GM21515 (cell line): Measurements from ENCODE around the gene PEAR1.
"Not testable (repeated sequence)": the region's sequence is repeated elsewhere in the genome, so short reads cannot be mapped to it uniquely, and the experiment has no call there.

Experiments
- ATAC-seq: cut with Tn5 transposase; IDR thresholded peaks from one replicate; pipeline ENCODE4 v1.9.1; 2021; ENCODE audit not compliant: unreplicated experiment

The PEAR1 gene

DNA sequence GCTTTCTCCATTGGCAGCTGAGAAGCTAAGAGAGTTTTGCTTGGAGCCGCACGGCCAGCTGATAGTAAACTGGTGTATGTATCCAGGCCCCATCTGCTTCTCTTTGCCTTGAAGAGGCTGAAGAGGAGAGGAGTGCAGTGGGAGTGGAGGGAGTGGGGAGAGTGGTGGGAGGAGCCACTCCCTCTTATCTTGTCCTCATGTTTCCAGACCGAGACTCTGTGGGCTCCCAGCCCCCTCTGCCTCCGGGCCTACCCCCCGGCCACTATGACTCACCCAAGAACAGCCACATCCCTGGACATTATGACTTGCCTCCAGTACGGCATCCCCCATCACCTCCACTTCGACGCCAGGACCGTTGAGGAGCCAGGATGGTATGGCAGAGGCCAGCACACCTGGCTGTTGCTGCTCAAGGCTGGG lies 20.9 kb downstream of the PEAR1 start:
- no peak for ATAC-seq

DNA sequence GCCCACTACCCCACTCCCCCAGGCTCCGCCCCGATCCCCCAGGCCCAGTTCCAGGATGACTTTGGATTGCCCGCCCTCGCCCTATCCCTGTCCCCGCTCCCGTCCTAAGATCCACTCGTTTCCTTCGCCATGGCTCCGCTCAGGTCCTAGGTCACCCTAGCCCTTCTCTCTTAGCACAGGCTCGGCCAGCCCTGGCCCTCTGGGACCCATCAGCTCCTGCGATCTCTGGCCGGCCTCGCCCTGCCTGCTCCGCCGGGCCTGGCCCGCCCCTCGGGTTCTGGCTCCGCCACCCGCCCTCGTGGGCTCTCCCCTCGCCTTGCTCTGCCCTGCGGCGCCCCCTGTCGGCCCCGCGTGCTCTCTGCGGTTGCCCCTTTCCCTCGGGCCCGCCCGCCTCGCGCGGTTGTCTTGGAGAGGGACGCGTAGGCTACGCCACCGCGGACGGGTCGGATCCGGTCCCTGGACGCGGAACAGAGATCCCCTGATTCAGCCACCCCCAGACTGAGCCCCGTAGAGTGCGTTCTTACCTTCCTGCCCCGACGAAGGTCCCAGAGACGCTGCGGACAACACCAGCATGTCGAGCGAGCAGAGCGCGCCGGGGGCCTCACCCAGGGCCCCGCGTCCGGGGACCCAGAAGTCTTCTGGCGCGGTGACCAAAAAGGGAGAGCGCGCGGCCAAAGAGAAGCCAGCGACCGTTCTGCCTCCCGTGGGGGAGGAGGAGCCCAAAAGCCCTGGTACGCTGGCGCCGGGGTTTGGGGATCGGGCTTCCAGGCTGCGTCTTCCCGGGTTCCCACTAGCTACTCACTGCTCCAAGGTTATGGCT lies 26.9 kb downstream of the PEAR1 start, which contains the start of gene LRRC71:
Gene LRRC71, plus strand, starts transcription at position 400 of the 820 bp plus-strand sequence. Its CDS starts 172 bp downstream, at position 572.
- no peak for ATAC-seq

DNA sequence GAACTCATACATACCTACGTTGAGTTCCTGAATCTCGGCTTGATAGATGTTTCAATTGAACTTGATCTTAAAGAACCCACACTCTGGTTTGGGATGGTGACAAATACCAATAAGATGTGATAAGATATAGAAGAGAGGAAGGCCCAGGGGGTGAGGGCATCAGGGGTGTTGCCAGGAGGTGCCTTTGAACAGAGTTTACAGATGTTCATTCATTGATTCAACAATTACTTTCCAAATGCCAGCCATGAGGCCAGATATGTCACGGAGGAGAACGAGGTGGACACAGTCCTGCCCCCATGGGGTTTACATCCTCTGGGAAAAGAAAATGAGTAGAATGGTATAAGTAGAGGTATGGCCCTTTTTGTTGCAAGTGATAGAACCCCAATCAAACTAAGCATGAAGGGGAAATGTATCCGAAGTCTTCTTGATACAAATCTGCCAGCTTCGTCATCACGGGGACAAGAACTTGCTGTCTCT lies 27.6 kb downstream of the PEAR1 start:
- ATAC-seq: no peak

DNA sequence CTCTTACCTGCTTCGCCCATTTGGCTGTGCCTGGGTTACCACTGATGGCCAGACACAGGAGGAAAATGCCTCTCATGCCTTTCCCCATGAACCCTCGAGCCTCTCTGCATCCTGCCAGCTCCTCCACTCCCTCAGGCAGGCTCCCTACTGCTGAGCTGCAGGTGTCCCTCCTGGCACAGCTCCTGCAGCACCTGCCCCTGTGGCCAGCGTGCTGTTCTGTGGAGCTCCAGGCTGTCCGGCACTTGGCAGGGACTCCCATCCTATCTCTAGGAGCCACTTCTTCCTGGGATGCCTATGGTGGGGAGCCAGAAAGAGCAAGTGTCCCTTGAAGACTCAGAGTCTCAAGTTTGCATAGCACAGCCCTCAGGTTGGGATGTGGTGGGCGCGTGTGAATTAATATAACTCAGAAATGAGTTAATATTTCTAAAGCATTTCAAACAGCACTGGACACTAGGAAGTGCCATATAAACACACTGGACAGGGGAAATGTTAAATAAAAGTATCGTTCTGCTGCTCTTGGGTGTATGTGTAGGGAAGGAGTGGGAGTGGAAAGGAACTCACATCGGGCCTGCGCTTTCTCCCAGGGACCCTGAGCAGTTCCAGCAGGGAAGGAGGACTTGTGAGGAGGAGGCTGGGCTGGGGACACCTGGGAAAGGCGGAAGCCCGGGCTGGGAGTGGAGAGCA lies 29.6 kb downstream of the PEAR1 start:
- no peak for ATAC-seq

DNA sequence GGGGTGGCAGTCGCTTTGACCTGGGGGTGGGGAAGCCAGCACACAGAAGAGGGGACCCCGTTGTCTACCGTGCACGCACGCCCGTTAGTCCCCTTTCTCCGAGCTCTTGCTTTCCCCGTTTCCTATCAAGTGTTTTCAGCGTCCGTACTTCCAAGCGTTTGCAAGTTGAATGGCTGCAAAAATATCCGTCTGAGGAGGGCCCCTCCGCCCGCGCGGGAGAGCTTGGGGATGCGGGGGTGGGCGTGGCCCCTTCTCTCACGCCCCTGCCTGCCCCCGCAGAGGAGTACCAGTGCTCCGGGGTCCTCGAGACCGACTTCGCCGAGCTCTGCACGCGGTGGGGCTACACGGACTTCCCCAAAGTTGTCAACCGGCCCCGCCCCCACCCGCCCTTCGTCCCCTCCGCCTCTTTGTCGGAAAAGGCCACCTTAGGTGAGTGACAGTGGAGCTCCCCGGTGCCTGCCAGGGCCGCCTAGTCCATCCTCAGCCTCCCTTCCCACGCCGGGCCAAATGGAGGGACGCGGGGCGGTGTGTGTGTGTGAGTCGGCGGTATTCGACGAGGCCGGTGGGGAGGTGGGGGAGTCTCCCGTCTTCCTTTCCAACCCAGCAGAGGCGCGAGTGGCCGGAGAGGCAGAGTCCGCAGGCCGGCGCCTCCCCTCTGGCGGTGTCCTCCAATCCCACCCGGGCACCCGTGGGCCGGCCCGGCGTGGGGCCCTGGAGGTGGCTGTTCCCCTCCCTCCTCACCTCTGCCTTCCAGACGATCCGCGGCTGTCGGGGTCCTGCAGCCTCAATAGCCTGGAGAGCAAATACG lies 30.4 kb downstream of the PEAR1 start:
- no peak for ATAC-seq

DNA sequence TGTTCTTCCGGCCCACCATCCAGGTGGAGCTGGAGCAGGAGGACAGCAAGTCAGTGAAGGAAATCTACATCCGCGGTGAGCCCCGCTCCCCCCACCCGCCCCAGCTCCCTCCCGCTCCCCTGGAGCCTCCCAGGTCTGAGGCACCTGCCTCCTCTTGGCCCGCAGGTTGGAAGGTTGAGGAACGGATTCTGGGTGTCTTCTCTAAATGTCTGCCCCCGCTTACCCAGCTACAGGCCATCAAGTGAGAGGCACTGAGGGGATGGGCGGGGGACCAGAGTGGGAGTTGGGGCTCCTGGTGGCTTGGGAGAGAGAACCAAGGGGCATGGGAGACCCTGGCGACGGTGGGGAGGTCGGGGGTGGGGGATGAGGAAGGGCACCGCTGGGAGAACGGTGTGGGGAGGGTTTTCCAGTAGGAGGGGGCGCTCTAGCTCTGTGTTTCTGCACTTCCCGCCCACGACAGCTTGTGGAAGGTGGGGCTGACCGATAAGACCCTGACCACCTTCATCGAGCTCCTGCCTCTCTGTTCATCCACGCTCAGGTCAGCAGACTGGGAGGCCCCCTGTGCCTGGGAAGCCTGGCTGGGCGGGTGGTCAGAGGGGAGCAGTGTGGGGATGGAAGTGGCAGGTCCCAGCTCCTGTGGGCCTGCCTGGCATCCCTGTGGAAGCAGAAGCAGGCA lies 31.1 kb downstream of the PEAR1 start:
- ATAC-seq: no peak

DNA sequence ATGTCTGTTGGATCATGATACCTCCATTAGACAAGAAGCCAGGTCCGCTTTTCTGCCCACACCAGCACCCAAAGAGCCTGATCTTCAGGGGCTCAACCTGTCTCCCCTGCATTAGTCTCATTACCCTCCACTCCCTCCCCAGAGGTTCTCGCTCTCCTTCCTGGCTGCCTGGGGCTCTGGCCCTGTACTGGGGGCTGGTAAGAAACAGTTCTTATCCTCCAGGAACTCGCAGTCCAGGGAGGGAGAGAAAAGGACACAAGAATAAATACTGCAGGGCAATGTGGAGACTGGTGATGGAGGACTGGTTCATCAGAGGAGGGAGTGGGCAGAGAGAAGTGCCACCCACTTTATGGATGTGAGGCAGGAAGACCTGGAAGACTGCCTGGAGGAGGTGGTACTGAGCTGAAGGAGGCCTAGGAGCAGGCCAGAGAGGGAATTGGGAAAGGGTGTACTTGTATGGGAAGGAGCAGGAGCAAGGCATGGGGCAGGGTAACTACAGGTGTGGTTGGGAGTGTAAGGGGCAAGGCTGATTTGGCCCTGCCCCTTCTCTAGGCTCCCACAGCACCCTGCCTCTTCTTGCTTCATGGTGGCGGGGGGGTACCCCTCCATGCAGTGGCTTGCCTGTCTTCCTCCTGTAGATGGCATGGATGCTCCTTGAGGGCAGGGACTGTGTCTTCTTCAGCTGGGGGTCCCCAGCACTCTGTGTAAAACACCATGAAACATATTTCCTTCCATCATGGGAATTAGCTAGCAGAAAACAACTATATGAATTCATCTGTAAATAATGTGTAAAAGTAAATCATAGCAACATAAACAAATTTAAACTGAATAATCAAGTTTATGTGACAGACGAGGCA lies 31.9 kb downstream of the PEAR1 start:
- no peak for ATAC-seq

DNA sequence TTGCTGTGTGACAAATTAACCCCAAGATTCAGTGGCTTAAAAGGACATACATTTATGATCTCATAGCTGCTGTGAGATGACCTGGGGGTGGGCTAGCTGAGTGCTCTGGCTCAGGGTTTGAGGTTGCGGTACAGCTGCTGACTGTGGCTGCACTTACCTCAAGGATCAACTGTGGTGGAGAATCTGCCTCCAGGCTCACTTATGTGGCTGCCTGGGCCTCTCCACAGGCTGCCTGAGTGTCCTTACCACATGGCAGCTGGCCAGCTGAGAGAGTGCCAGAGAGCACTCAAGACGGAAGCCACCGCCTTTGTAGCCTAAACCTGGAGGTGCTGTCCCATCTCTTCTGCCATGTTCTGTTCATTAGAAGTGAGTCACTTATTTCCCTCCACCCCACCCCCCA lies 32.7 kb downstream of the PEAR1 start:
- ATAC-seq: no peak

DNA sequence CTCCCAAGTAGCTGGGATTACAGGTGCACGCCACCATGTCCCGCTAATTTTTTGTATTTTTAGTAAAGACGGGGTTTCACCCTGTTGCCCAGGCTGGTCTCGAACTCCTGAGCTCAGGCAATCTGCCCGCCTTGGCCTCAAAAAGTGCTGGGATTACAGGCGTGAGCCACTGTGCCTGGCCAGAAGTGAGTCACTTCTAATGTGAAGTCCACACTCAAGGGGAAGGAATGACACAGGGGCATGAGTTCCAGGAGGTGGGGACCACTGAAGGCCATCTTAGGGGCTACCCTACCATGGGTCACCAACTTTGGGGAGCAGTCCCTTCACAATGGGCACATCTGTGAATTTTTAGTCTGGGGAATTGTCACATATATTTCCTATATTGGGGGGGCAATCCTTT lies 33.2 kb downstream of the PEAR1 start:
- ATAC-seq: not testable (repeated sequence)

DNA sequence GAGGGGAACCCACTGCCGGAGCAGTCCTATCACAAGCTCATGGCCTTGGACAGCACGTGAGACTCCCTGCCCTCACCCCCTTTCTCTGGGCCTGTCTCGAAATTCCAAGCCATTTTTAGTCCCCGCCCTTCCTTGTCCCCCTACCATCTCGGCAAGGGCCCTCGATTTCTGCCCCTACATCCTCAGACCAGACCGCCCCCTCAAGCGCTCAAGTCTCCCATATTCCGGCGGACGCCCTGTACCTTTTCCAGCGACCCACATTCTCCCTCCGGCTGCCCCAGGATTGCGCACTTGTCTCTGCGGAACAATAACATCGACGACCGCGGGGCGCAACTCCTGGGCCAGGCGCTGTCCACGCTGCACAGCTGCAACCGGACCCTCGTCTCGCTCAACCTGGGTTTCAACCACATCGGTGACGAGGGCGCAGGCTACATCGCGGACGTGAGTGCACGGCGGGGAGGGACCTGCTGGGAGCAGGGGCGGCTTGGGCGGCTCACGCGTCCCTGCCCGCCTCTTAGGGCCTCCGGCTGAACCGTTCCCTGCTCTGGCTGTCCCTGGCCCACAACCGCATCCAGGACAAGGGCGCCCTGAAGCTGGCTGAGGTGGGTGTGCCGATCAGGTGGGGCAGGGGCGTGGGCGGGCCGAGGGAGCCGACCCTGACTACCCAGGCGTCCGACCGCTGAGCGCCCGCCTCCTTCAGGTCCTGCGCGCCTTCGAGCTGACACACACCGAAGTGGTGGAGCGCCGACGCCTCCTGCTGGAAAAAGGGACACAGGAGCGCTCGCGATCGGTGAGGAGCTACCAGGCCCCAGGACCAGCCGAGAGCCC lies 33.9 kb downstream of the PEAR1 start:
- ATAC-seq: no peak

DNA sequence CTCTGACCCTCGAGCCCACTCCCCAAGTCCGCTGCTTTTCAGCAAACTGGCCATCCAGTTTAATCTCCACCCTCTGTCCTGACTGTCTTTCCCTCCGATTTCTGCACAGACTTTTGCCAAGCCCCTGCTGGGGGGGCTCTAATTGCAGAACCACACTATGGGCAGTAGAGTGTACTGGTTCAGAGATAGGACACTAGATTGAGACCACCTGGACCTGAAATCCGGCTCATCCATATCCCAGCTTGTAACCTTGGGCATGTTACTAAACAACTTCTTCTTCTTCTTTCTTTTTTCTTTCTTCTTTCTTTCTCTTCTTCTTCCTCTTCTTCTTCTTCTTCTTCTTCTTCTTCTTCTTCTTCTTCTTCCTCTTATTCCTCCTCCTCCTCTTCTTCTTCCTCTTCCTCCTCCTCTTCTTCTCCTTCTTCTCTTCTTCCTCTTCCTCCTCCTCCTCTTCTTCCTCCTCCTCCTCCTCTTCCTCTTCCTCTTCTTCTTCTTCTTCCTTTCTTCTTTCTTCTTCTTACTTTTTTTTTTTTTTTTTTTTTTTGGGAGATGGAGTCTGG lies 34.6 kb downstream of the PEAR1 start:
- ATAC-seq: no peak

DNA sequence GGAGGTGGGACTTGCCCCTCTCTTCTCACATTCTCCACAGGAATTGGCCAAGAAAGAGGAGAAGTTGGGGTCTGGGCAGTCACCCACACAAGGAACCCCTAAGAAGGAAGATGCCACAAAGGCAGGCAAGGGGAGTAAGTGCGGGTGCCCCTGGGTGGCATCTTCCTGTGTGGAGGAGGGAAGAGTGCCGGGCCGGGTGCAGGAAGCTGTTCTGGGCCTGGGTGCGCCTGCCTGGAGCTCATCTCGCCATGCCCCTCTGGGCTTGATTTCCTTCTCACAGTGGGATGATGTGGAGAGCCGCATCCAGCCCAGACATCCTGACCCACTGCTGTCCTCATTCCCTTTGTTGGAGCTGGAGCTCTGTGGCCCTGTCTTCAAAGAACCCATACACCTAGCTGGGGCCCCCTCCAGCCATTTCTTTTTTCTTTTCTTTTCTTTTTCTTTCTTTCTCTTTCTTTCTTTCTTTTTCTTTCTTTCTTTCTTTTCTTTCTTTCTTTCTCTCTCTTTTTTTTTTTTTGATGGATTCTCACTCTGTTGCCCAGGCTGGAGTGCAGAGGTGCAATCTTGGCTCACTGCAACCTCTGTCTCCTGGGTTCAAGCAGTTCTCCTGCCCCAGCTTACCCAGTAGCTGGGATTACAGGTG lies 36.2 kb downstream of the PEAR1 start:
- no peak for ATAC-seq

DNA sequence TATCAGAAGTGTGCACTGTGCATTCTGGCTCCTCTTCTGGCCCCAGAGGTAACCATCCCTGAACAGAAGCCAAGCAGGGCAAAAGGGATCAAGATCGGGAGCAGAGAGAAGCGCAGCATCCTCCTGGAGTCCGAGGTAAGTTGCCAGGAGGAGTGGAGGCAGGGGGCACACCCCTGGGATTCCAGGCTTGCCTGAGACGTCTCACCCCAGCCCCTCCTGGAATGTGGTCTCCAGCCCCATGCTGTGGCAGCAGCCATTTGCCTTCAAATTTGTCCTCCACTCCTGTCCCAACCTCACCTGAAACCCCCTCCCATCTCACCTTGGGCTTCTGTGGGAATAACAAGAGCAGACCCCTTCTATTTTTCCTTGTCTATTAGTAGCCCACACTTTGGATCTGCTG lies 37.0 kb downstream of the PEAR1 start:
- no peak for ATAC-seq

DNA sequence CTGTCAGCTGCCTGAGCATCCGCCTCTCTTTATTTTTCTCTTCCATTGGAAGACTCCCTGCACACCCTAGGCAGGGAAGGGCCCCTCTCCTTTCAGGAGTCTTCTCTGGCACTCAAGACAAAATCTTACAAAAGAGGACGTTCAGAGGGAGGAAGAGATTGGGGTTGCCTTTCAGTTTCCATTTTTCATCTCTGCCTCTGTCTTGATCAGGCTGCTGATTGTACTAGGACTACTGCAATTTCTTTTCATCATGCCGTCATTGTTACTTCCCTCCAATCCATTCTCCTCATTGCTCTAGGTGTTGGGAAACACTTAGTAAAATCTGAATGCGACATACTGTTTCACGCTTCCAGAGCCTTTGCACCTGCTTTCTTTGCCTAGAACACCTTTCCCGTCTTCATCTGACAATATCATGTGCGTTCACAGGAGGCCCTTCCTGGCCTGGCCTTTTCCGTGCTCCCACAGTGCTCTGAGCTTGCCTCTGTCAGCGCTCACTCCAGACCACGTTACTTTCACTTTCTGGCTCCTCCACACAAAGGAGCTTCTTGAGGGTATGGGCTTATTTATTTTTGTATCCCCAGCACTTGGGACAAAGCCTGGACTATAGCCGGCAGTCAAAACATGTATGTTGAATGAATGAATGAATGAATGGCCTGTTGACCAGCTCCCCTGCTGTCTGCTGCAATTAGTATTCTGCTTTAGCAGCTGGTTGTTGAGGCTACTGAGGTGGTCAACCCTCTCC lies 37.9 kb downstream of the PEAR1 start:
- ATAC-seq: no peak

DNA sequence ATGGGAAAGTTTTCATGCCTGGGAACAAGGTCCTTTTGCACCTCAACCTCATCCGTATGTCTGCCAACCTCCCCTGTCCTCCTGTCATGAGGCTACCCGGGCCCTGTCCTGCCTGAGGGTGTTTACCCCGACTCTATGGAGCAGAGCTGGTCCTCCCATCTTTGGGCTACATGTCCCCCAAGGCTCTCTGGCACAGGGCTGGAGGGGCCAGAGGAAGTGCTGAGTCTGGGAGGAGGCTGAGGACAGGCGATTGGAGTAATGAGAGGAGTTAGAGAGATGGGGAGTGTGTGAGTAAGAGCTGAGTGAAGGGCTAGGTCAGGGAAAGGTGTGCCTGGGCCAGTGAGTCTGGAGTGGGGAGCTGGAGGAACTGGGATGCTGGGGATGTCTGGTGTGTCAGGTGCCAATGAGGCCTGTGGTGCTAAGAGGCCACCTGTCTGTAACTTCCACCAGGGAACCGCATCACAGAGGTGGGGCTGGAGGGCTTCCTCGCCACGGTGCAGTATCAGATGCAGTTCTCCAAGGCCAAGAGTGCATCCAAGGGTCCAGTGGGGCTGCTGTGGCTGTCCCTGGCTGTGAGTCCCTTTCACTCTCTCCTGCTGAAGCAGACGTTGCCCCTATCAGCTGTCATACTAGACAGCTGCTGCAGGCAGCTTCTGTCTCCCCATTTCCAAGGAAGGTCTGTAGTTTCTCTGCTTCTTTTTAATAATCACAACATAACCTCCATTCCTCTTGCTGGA lies 38.6 kb downstream of the PEAR1 start:
- ATAC-seq: no peak

DNA sequence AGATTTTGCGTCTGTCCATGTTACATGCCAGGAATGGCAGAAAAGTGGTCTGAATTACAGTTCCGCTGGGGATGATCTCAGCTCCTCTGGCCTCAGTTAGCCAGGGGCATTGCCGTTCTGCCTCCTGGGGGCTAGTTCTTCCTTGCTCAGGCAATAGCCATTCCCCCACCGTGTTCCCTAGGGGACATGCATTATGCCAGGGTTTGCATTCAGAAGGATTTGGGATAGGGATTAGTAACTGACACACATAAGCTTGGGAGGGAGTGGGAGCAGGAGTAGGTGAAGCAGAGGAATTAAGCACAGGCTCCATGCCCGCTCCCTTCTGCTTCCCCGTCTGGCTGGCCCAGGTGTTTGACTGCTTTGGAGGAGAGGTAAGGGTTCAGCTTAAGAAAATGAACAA lies 39.6 kb downstream of the PEAR1 start:
- no peak for ATAC-seq
